ENCODE data around the gene CALCOCO1. TPM values are rescaled to one million over a fixed set of nuclear protein-coding genes. Genes with fewer than 3 reads are reported as not detected.
A peak's percentile ranks its signal among the peaks of the same experiment; 100 is the strongest.

Gene CALCOCO1
- total RNA-seq, 3 donors from 2014 or later (not counting 1 experiment from before 2014, with no cell fraction given), result 215 to 256 (median 226) TPM

GRCh38 chr12:53675701-53676607 is 51.3 kb downstream of the CALCOCO1 start, which contains the start of gene ATP5MC2:
TSS of gene ATP5MC2 (minus strand) at chr12:53676083. CDS start at chr12:53672614, 3,469 bp downstream.
- WGBS (ENCODE audit: insufficient coverage), result under 1% methylated on average over 61 of the region's 61 CpGs

GRCh38 chr12:53674977-53675700 is 52.1 kb downstream of the CALCOCO1 start:
- Histone ChIP-seq H3K9me3 (ENCODE audit: control insufficient read depth, insufficient read depth, low read length) (no peaks in the 10 kb centered on the region), H3K27me3 (ENCODE audit: control insufficient read depth, insufficient read depth, low read length) (peaks cover 12% of the 10 kb centered on the region), H3K36me3 (ENCODE audit: control insufficient read depth, insufficient read depth, low read length) (peaks cover 20% of the 10 kb centered on the region), H3K4me3 (ENCODE audit: low read length) (peak overlapping the region; percentile 94), H3K4me1 (ENCODE audit: control insufficient read depth, insufficient read depth, low read length) (peaks cover 24% of the 10 kb centered on the region), H3K27ac (ENCODE audit: low read length) (peak overlapping the region; percentile 76)
- intact Hi-C loops (cut with micrococcal nuclease), result no loop called here
- Mint-ChIP-seq H3K27me3 (ENCODE audit: low read depth in 2 of 2) (peaks cover 9 to 12% of the 10 kb centered on the region in 2 donors), H3K4me1 (peaks cover 27 to 29% of the 10 kb centered on the region in 2 donors), H3K27ac (peak overlapping the region; percentile 85 to 86), H3K9me3 (no peaks in the 10 kb centered on the region), H3K4me3 (peak overlapping the region; percentile 86), H3K36me3 (no peaks in the 10 kb centered on the region)
- 32% methylated on average over 8 of the region's 8 CpGs for WGBS (ENCODE audit: insufficient coverage)
- DNase-seq (no peak), ATAC-seq (no peak)
- no peak for TF ChIP-seq CTCF (IDR thresholded peaks at IDR 0.05)

More at GRCh38 chr12:53675701-53676607, 51.3 kb downstream of the CALCOCO1 start, which contains the start of gene ATP5MC2:
- Histone ChIP-seq H3K27me3 (ENCODE audit: control insufficient read depth, insufficient read depth, low read length) (peaks cover 12% of the 10 kb centered on the region), H3K27ac (ENCODE audit: low read length) (peak within 1 kb of the TSS; percentile 76), H3K4me1 (ENCODE audit: control insufficient read depth, insufficient read depth, low read length) (peaks cover 24% of the 10 kb centered on the region), H3K36me3 (ENCODE audit: control insufficient read depth, insufficient read depth, low read length) (peaks cover 14% of the 10 kb centered on the region), H3K9me3 (ENCODE audit: control insufficient read depth, insufficient read depth, low read length) (no peaks in the 10 kb centered on the region), H3K4me3 (ENCODE audit: low read length) (peak within 1 kb of the TSS; percentile 94)
- Mint-ChIP-seq H3K4me1 (peaks cover 26 to 29% of the 10 kb centered on the region in 2 donors), H3K9me3 (no peaks in the 10 kb centered on the region), H3K27me3 (ENCODE audit: low read depth in 2 of 2) (peaks cover 9 to 15% of the 10 kb centered on the region in 2 donors), H3K27ac (peak within 1 kb of the TSS; percentile 85 to 86), H3K36me3 (no peaks in the 10 kb centered on the region), H3K4me3 (peak within 1 kb of the TSS; percentile 86)
- DNase-seq (peak; percentile 93 to 100), ATAC-seq (peak; percentile 90 to 98 (median 93))
- TF ChIP-seq CTCF (IDR thresholded peaks at IDR 0.05), result peak; percentile 96
- intact Hi-C loops (cut with micrococcal nuclease), result loop anchor here (1.0 to 2.0 kb wide), 3 partner anchors 49 to 133 kb away; partner anchors contain the start of genes ATF7 and CALCOCO1

GRCh38 chr12:53670971-53671370 is 56.3 kb downstream of the CALCOCO1 start:
- H3K27ac ChIP-seq (ENCODE audit: low read length), result no peak overlapping the region
- no peaks in the 10 kb centered on the region for H3K36me3 Mint-ChIP-seq

More at GRCh38 chr12:53670971-53671370, 56.3 kb downstream of the CALCOCO1 start:
- no peaks in the 10 kb centered on the region for H3K27me3 ChIP-seq (ENCODE audit: control insufficient read depth, insufficient read depth, low read length)
- peaks cover 21 to 25% of the 10 kb centered on the region in 2 donors for H3K4me1 Mint-ChIP-seq
- peak overlapping the region in 1 of 2 donors; percentile 13 for H3K27ac Mint-ChIP-seq
- intact Hi-C loops (cut with micrococcal nuclease), result no loop called here
- DNase-seq (no peak), ATAC-seq (no peak)
- H3K9me3 ChIP-seq (ENCODE audit: control insufficient read depth, insufficient read depth, low read length), result no peaks in the 10 kb centered on the region
- no peaks in the 10 kb centered on the region for H3K9me3 Mint-ChIP-seq
- H3K36me3 ChIP-seq (ENCODE audit: control insufficient read depth, insufficient read depth, low read length), result peaks cover 47% of the 10 kb centered on the region
- H3K27me3 Mint-ChIP-seq (ENCODE audit: low read depth in 2 of 2), result no peaks in the 10 kb centered on the region
- no peak overlapping the region for H3K4me3 Mint-ChIP-seq
- no peak for TF ChIP-seq CTCF (IDR thresholded peaks at IDR 0.05)
- peaks cover 9% of the 10 kb centered on the region for H3K4me1 ChIP-seq (ENCODE audit: control insufficient read depth, insufficient read depth, low read length)
- no peak overlapping the region for H3K4me3 ChIP-seq (ENCODE audit: low read length)

Measured in natural killer cell (primary cell).